IPS-11a (cell line): ENCODE measurements around the gene POLD4.
A peak's percentile ranks its signal among the peaks of the same experiment; 100 is the strongest.
"Not testable (repeated sequence)": the region's sequence is repeated elsewhere in the genome, so short reads cannot be mapped to it uniquely, and the experiment has no call there.

Experiments used
- H3K4me3 ChIP-seq: one replicate; pipeline ENCODE4 v1.5.1; 2013; ENCODE audit warnings: low read depth, low read length, control low read depth

The POLD4 gene

DNA sequence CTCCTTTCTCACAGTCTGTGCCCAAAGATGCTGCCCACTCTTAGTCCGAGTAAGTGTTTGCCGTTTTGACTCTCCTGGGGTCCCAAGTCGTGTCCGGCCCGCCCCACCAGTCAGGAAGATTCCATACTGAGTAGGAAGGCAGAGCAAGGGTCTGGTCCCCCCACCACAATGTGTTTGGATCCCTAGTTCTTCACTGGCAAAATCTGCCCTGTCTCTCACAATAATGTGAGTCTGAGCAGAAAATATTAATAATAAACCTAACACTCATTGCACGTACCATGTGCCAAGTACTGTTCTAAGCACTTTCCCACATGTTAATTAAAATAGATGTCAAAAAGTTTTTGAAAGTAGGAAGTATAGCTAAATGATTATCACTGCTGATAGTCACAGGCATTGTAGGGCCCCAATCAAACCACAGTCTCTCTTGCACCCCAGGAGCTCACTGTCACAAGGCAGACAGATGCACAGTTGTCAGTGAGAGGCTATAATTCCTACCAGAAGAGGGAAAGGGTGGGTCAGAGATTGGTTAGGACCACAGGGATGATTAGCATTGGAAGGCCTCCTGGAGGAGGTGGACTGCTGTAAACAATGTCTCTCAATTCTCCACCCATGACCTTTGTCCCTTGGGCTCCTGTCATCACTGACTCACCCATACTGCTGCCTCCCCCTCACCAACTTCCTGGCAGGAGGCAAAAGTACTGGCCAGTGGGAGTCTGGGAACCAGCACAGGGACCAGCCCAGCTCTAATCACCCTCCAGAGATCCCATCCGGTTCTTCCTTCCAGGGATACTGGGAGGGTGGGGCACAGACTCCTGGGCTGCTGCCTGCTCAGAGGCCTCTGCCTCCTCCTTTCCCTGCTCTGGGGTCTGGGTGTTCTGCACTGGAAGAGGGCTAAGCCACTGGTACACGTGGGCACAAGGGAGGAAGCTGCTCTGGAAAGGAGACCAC lies 1.0 kb upstream of the POLD4 start:
- peak overlapping the region; percentile 28 for H3K4me3 ChIP-seq

- peak overlapping the region; percentile 60 for H3K4me3 ChIP-seq
Measured at GRCh38 chr11:67352546-67353316, 615 bp downstream of the POLD4 start.

DNA sequence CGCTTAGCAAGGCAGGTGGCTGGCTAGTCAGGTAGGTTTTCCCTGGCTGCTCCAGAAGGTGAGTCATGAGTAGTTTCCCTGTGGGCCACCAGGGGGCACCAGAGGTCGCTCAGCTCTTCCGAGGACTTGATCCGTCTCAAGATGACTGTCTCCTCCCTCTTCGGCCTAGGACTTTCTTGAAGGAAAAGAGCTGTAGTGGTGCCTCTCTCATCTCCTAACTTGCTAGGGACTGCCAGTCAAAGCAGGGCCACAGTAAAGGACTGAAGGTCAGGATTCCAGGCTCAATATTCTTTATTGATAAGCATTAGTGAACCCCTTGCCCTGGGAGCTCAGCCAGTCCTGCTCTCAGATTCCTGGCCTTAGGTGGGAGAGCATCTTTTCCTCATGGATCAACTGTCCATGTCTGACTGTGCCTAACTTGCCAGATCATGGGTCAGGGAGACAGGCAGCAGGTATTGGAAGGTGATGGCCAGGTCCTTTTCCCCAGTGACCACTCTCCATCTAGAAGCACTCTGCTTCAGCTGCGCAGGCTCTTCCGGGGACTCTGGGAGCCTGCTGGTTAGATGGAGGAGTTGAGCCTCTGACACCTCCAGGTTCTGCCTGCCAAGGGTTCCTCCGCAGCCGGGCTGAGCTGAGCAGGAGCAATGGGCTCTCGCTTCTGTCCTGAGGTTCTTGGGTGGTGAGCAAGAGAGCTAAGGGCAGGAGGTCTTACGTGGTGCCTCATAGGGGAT lies 1.9 kb downstream of the POLD4 start:
- H3K4me3 ChIP-seq: no peak overlapping the region

DNA sequence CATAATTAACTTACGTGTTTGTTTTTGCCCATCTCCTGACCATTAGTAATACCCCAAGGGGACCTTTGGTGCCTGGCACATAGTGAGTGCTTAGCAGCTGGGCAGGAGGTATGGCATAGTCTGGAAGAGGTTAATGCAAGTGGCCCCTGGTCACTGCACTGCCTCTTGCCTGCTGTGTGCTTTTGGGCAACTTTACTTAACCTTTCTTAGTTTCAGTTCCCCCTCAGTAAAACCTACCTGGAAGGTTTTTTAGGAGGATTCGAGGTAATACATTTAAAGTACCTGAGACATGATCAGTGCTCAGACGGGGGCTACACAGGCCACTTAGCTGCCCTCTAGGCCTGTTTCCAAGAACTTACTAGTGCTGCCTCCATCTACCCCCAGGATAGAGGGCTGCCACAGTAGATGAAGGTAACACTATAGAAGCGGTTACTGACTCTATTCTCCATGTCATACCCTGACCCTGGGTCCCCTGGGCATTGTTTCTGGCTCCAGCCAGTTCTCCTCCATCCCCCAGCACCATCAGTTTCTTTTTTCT lies 3.3 kb downstream of the POLD4 start:
- H3K4me3 ChIP-seq: no peak overlapping the region

- no peak overlapping the region for H3K4me3 ChIP-seq
Measured at GRCh38 chr11:67349457-67349856, 3.9 kb downstream of the POLD4 start.

GRCh38 chr11:67349036-67349435 lies 4.3 kb downstream of the POLD4 start:
- H3K4me3 ChIP-seq: no peak overlapping the region

GRCh38 chr11:67347964-67348749 lies 5.2 kb downstream of the POLD4 start:
- no peak overlapping the region for H3K4me3 ChIP-seq

DNA sequence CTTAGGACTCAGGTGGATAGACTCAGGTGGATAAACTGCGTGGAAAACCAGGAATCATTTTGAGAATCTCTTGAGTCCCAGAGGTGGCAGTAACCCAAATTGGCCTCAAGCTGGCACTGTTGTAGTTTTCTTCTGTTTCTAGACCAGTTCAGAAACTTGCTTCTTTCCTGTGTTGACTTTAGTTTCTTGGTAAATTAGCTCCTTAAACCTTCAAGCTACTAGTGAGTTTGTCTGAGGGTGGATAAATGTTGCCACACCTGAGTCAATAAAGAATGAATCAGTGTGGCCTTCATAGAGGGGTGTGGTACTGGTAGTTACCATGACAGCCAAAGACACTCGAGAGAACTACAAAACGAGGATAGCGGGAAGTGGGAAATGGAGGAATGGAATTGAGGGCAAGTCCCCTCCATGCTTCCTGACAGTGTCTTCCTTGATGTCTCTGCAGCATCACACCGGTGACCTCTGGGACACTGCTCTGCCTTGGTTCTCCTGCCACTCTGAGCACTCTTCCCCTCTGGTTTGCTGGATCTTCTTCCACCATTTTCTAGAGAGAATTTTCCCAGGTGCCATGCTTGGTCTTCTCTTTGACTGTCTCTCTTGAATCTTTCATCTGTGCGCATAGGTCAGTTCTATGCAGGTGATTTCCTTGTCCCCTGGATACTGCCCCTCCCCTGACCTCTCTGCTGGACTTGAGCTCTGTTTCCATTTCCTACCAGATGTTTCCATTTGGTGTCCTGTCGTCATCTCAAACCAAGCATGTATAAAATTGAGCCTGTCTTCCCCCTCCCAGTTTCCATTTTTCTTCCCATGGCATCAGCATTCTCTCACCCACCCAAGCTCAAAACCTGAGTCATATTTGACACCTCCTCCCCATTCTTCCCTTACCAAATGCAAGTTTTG lies 7.2 kb downstream of the POLD4 start:
- no peak overlapping the region for H3K4me3 ChIP-seq

- H3K4me3 ChIP-seq: no peak overlapping the region
Measured at GRCh38 chr11:67345247-67345919, 8.0 kb downstream of the POLD4 start.

DNA sequence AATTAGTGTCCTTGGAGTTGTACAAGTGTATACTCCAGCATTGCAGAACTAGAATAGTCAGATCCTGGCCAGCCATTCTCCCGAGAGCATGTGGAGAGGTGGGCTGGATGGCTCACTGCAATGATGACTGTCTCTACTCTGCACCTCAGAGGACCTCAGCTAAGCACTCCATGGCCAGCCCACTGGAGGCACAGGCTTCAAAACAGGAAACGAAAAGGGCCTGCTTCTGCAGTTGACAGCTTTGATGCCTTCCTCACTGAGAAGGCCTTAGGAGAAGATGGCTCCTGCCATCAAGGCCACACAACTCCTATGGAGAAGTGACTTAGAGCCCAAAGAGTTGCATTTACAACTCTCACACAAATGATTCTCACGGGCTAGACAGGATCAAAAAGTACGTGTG lies 9.1 kb downstream of the POLD4 start:
- H3K4me3 ChIP-seq: no peak overlapping the region

- no peak overlapping the region for H3K4me3 ChIP-seq
Measured at GRCh38 chr11:67337257-67337656, 16.1 kb downstream of the POLD4 start.

- H3K4me3 ChIP-seq: no peak overlapping the region
Measured at GRCh38 chr11:67332081-67332691, 21.2 kb downstream of the POLD4 start.

DNA sequence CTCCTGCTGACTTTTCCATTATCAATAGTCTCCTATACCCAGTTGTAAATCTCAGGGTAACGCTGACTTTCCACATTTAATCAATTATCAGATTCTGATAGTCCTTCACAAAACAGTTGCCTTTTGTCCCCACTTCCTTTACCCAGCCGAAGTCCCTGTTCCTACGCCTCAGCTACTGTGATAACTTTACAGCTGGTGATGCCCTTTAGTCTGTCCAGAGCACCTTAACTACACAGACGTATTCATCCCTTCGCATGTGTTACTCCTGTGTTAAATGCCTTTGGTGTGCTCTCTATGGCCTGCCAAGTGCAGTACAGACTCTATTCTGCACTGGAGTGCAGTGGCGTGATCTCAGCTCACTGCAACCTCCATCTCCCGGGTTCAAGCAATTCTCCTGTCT lies 29.8 kb downstream of the POLD4 start:
- no peak overlapping the region for H3K4me3 ChIP-seq

DNA sequence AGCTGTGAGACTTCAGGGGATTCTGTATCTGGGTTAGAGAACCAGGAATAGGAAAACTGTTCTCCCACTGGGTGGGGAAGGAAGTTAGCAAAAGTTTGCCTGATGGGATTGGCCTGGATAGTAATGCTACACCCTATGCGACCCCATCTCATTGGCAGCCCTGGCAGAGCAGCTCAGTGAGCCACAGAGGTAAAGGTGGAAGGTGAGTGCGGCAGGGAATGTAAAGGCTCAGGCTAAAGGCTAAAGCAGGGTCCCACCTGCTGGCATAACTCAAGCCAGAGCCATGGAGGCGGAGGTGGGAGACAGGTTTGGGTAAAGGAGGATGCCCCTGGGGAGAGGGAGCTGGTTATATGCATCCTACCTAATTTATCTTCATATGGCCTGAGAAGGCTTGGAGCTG lies 31.3 kb downstream of the POLD4 start:
- H3K4me3 ChIP-seq: no peak overlapping the region

DNA sequence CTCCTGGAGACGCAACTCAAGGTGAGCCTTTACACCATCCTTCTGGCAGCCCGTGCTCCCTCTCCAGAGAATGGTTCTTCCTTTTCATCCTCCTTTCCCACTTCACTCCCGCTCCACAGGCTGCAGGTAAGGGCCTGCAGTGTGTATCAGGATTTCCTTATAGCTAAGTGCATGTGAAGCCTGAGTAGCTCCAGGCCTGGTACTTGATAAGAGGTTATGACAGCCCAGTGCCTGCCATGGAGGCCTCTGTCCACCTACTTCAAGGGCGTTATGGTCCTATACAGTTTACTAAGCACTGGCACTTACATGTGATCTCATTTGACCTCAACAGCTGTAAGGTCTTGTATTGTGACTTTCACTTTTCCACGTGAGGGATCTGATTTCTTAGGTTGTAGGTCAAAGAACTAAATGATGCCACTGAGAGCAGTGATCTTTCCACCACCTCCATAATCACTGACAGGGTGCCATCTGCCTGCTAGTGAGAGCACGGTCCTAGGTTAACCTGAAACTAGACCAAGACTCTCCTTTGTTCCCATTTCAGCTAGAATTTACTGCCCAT lies 32.0 kb downstream of the POLD4 start:
- no peak overlapping the region for H3K4me3 ChIP-seq

GRCh38 chr11:67320691-67321090 lies 32.7 kb downstream of the POLD4 start:
- H3K4me3 ChIP-seq: no peak overlapping the region

DNA sequence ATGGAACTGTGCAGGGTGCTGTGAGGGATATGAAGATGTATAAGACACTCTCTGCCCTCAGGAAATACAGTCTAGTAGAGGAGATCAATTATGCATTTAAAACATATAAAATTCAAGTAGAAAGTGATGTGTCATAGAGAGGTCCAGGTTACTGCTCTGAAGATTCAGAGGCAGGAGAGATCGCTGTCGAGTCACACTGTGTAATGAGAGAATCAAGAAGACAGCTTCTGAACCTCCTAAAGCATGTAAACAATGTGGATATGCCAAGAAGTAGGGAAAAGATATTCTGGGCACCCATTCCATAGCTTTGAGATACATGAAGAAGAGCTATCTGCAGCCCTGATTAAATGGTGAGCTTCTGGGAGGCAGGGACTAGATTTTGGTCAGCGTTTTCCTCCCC lies 33.3 kb downstream of the POLD4 start:
- H3K4me3 ChIP-seq: no peak overlapping the region

GRCh38 chr11:67318876-67319275 lies 34.5 kb downstream of the POLD4 start:
- not testable (repeated sequence) for H3K4me3 ChIP-seq
